ENCODE data around the gene GBP1. TPM values are rescaled to one million over a fixed set of nuclear protein-coding genes. Genes with fewer than 3 reads are reported as not detected.
"Not testable (repeated sequence)": the region's sequence is repeated elsewhere in the genome, so short reads cannot be mapped to it uniquely, and the experiment has no call there.

Gene GBP1
- total RNA-seq, 4 donors from 2014 or later: 16.1 to 38.2 (median 21.1) TPM

DNA sequence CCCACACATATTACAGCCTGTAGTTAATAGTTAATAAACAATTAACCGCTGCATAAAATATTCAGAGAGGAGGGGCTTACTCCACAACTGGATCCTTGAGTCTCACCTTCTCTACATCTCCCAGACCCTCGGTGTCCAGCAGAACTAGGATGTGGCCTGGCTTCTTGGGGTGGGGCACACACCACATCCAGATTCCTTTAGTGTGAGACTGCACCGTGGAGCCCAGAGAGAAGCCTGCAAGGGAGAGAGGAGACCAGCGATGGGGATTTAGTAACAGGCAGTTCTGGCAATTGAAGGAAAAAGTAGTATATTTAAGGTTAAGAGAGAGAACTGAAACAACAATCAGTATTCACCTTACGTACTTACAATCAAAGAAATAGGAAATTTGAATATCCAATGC lies 4.9 kb downstream of the GBP1 start:
- 94% methylated on average over 5 of the region's 5 CpGs for WGBS
- no peak overlapping the region for H3K4me3 ChIP-seq
- intact Hi-C loops (cut with DNase I): loop anchor here (5.0 kb wide), 3 partner anchors 38 to 297 kb away; partner anchors contain the start of gene GBP3

DNA sequence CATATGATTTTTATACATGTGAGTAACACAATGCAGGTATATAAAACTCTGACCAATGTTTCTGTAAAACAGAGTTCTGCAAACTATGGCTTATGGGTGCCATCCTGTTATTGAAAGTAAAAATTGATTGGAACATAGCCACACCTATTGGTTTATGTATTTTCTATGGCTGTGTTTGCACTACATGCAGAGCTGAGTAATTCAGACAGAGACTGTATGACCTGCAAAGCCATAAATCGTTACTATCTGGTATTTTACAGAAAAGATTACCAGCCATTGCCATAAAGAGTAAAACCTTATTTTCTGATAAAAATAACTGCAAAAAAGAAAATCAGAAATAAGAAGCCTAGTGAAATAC lies 13.1 kb downstream of the GBP1 start:
- intact Hi-C loops (cut with DNase I): no loop called here
- DNase-seq (ENCODE audit: extremely low spot score): no peak
- no peak for TF ChIP-seq POLR2A (IDR thresholded peaks at IDR 0.05; ENCODE audit: low read depth)
- no peak for TF ChIP-seq EP300 (IDR thresholded peaks at IDR 0.05)
- no peak for TF ChIP-seq POLR2AphosphoS5 (IDR thresholded peaks at IDR 0.05)
- TF ChIP-seq, protein P1, sequence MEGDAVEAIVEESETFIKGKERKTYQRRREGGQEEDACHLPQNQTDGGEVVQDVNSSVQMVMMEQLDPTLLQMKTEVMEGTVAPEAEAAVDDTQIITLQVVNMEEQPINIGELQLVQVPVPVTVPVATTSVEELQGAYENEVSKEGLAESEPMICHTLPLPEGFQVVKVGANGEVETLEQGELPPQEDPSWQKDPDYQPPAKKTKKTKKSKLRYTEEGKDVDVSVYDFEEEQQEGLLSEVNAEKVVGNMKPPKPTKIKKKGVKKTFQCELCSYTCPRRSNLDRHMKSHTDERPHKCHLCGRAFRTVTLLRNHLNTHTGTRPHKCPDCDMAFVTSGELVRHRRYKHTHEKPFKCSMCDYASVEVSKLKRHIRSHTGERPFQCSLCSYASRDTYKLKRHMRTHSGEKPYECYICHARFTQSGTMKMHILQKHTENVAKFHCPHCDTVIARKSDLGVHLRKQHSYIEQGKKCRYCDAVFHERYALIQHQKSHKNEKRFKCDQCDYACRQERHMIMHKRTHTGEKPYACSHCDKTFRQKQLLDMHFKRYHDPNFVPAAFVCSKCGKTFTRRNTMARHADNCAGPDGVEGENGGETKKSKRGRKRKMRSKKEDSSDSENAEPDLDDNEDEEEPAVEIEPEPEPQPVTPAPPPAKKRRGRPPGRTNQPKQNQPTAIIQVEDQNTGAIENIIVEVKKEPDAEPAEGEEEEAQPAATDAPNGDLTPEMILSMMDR (IDR thresholded peaks at IDR 0.05): no peak
- 91% methylated on average over 1 of the region's 1 CpG for WGBS
- no peak overlapping the region for H3K27ac ChIP-seq (replicated peaks in 1 of 4)
- H3K4me1 ChIP-seq: no peaks in the 10 kb centered on the region
- peaks cover 38 to 82% (median 64%) of the 10 kb centered on the region in 4 donors for H3K36me3 ChIP-seq
- H3K9me3 ChIP-seq: no peaks in the 10 kb centered on the region
- no peaks in the 10 kb centered on the region for H3K27me3 ChIP-seq
- H3K4me3 ChIP-seq: no peak overlapping the region

More for the DNA sequence above, 4.9 kb downstream of the GBP1 start:
- H3K9me3 ChIP-seq: no peaks in the 10 kb centered on the region
- H3K27me3 ChIP-seq: no peaks in the 10 kb centered on the region
- H3K4me1 ChIP-seq: peaks cover 20 to 38% (median 38%) of the 10 kb centered on the region in 4 donors
- TF ChIP-seq POLR2AphosphoS5 (IDR thresholded peaks at IDR 0.05) (no peak), POLR2A (IDR thresholded peaks at IDR 0.05; ENCODE audit: low read depth) (no peak), EP300 (IDR thresholded peaks at IDR 0.05) (no peak)
- TF ChIP-seq, protein P1 (IDR thresholded peaks at IDR 0.05): no peak
- H3K36me3 ChIP-seq: peaks cover 35 to 49% (median 44%) of the 10 kb centered on the region in 4 donors
- no peak overlapping the region for H3K27ac ChIP-seq (replicated peaks in 1 of 4)
- DNase-seq (ENCODE audit: extremely low spot score): no peak

DNA sequence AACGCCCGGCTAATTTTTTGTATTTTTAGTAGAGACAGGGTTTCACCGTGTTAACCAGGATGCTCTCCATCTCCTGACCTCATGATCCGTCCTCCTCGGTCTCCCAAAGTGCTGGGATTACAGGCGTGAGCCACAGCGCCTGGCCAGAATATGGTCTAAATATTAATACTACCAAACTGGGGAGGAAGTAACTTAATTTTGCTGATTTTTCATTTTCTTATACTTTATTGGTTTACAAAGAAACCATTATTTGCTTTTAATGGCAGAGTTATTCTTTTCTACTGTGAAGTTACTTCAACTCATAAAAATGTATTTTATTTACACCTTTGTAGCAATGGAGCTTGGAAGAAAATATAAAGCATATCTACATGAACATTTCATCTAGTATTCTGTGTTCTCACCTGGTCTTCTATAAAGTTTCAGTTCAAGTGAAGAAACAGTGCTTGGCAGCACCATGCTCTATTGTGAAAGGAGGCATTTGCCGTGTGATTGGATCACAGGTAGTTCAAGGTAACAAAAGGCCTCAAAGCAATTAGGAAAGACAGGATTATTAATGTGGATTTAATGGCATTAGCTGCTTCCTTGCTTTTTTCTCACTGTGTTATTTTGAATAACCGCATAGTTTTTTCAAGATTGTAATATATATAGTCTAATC lies 13.6 kb downstream of the GBP1 start:
- TF ChIP-seq EP300 (IDR thresholded peaks at IDR 0.05) (no peak), POLR2AphosphoS5 (IDR thresholded peaks at IDR 0.05) (no peak), POLR2A (IDR thresholded peaks at IDR 0.05; ENCODE audit: low read depth) (no peak)
- TF ChIP-seq, protein P1 (IDR thresholded peaks at IDR 0.05): no peak
- Histone ChIP-seq H3K9me3 (no peaks in the 10 kb centered on the region), H3K4me1 (no peaks in the 10 kb centered on the region), H3K27ac (replicated peaks in 1 of 4) (no peak overlapping the region), H3K27me3 (no peaks in the 10 kb centered on the region), H3K4me3 (no peak overlapping the region), H3K36me3 (peaks cover 33 to 77% (median 58%) of the 10 kb centered on the region in 4 donors)
- 97% methylated on average over 9 of the region's 9 CpGs for WGBS
- DNase-seq (ENCODE audit: extremely low spot score): no peak
- intact Hi-C loops (cut with DNase I): no loop called here

DNA sequence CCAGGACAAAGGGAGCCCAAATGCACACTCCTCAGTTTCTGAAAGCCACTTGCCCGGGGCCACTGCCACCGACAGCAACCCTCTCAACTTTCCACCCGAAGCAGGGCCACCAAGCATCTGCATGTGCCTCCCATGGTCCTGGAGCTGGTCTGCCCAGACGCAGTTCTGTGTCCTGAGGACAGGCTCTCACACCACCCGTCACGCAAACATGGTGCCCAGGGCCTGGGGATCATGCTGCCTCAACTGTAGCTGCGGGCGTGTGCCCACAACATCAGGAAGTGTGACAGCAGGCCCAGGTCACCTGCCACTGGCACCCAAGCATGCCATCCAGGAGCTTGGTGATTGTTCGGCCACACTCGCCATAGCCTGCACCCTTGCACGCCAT lies 14.4 kb downstream of the GBP1 start:
- H3K9me3 ChIP-seq: no peaks in the 10 kb centered on the region
- WGBS: 84% methylated on average over 3 of the region's 11 CpGs
- TF ChIP-seq, protein P1 (IDR thresholded peaks at IDR 0.05): no peak
- no peak for TF ChIP-seq POLR2A (IDR thresholded peaks at IDR 0.05; ENCODE audit: low read depth)
- TF ChIP-seq POLR2AphosphoS5 (IDR thresholded peaks at IDR 0.05): no peak
- TF ChIP-seq EP300 (IDR thresholded peaks at IDR 0.05): no peak
- DNase-seq (ENCODE audit: extremely low spot score): no peak
- intact Hi-C loops (cut with DNase I): no loop called here
- H3K36me3 ChIP-seq: peaks cover 26 to 69% (median 51%) of the 10 kb centered on the region in 4 donors
- H3K4me1 ChIP-seq: no peaks in the 10 kb centered on the region
- H3K27me3 ChIP-seq: no peaks in the 10 kb centered on the region
- H3K4me3 ChIP-seq: no peak overlapping the region
- no peak overlapping the region for H3K27ac ChIP-seq (replicated peaks in 1 of 4)

DNA sequence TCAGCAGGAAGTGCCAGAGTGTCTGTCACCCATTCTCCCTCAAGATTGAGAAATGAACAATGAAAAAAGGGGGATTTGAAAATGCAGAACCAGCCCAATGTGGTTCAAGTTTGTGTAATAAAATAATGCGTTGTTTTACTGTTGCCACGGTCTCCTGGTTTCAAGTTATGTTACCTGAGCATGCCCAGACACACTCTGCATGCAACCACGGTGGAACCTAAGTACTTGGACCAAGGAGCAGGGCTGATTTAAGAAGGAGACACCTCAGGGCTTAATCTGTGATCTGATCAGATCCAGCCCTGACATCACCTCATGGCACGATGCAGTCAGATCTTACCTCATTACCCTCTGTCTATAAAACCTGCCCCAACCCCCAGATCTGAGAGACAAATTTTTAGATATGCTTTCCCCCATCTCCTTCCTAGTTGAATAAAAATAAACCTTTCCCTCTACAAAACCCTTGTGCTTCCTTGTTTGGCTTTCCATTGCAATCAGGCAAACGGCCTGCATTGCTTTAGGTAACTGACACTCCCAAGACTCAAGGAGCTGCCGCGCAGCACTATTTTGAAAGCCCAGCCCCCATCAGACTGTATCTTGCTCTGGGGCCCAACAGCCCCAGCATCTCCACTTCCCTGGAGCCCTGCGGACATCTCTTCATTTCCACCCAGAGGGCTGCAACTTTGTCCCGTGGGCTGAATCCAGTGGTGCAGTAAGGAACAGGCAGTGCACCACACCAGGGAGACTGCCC lies 14.9 kb downstream of the GBP1 start:
- peaks cover 25 to 64% (median 47%) of the 10 kb centered on the region in 4 donors for H3K36me3 ChIP-seq
- WGBS: 85% methylated on average over 7 of the region's 9 CpGs
- H3K4me3 ChIP-seq; H3K4me1 ChIP-seq; DNase-seq (ENCODE audit: extremely low spot score); intact Hi-C loops (cut with DNase I); H3K9me3 ChIP-seq; H3K27me3 ChIP-seq; H3K27ac ChIP-seq (replicated peaks in 1 of 4): not testable (repeated sequence)

DNA sequence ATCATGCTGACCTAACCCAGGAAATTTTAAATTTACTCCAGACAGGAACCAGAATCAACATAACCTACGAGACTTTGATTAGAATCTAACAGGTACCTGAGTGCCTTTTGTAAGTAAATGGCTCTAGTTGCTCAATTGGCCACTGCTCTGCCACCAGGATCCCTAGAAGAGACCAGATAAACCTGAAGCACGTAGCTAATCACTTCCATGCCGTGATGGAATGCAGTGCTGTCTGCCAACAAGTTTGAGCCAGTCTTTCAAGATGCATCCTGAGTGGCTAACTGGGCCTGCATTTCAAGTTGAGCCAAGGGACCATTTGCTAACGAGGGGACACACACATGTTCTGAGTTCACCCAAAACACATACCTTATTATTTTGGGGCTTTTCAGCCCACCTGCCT lies 15.8 kb downstream of the GBP1 start:
- H3K4me1 ChIP-seq; H3K4me3 ChIP-seq; H3K27me3 ChIP-seq; H3K9me3 ChIP-seq; DNase-seq (ENCODE audit: extremely low spot score); H3K27ac ChIP-seq (replicated peaks in 1 of 4); intact Hi-C loops (cut with DNase I): not testable (repeated sequence)
- 40% methylated on average over 1 of the region's 4 CpGs for WGBS
- peaks cover 21 to 57% (median 42%) of the 10 kb centered on the region in 4 donors for H3K36me3 ChIP-seq
